Measurements from ENCODE around the gene GRID1.

DNA sequence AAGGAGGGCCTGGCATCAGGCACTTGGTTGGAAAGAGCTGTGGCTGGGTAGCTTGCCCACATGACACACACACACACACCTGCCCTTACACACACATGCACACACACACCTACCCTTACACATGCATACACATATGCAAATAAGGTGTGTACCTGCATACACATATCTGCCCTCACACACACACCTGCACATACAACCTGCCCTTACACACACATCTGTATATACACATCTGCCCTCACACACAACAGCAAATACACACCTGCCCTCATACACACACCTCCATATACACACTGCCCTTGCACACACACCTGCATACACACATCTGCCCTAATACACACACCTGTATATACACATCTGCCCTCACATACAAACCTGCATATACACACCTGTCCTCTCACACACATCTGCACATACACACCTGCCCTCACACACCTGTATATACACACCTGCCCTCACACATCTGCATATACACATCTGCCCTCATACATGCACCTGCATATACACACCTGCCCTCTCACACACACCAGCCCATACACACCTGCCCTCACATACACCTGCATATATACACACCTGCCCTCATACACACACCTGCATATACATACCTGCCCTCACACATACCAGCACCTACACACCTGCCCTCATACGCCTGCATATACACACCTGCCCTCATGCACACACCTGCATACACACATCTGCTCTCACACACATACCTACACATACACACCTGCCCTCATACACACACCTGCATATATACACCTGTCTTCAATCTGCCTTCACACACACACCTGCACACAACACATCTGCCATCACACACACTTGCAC is 82.9 kb downstream of the GRID1 start:
- TF ChIP-seq POLR2AphosphoS5 (IDR thresholded peaks at IDR 0.05; ENCODE audit: borderline replicate concordance, low read depth, low read length) (no peak), EZH2 (IDR thresholded peaks at IDR 0.05) (no peak), FOXP2 (optimal IDR thresholded peaks at IDR 0.05; ENCODE audit: control extremely low read depth, extremely low read length, insufficient read depth) (no peak)
